Measurements from ENCODE around the gene ADAMTS7.

Gene ADAMTS7

GRCh38 chr15:78716651-78717050 is 94.6 kb downstream of the ADAMTS7 start:
- no peak for DNase-seq (ENCODE audit: low spot score)

- no peak for DNase-seq (ENCODE audit: low spot score)
Measured at GRCh38 chr15:78715930-78716329, 95.3 kb downstream of the ADAMTS7 start.

- no peak for DNase-seq (ENCODE audit: low spot score)
Measured at GRCh38 chr15:78715434-78715833, 95.8 kb downstream of the ADAMTS7 start.

- DNase-seq (ENCODE audit: low spot score) = no peak
Measured at GRCh38 chr15:78714890-78715289, 96.4 kb downstream of the ADAMTS7 start.

- no peak for DNase-seq (ENCODE audit: low spot score)
Measured at GRCh38 chr15:78712797-78713515, 98.3 kb downstream of the ADAMTS7 start.

GRCh38 chr15:78711638-78712037 is 99.6 kb downstream of the ADAMTS7 start:
- no peak for DNase-seq (ENCODE audit: low spot score)

GRCh38 chr15:78709263-78709882 is 101.9 kb downstream of the ADAMTS7 start:
- DNase-seq (ENCODE audit: low spot score) = peak; percentile 11
